Mesenchymal stem cell (in vitro differentiated cells and primary cell): ENCODE results near the gene KLHL11. TPM values are rescaled to one million over a fixed set of nuclear protein-coding genes. Genes with fewer than 3 reads are reported as not detected.

ENCODE experiments used
- DNase-seq: peaks from one replicate; pipeline ENCODE4 v3.0.0-alpha.2; 2013
- H2AFZ ChIP-seq: one replicate; pipeline ENCODE4 v1.6.1; 2013; ENCODE audit warnings: low read depth, mild to moderate bottlenecking, control low read depth, inconsistent platforms, low read length, moderate library complexity
- H2AK5ac ChIP-seq: 2 replicates; pipeline ENCODE4 v1.6.1; 2013; ENCODE audit warnings: low read length, moderate library complexity, mild to moderate bottlenecking, inconsistent platforms; ENCODE audit not compliant: severe bottlenecking
- H2BK120ac ChIP-seq: one replicate; pipeline ENCODE4 v1.6.1; 2013; ENCODE audit warnings: low read depth, mild to moderate bottlenecking, inconsistent platforms, low read length, moderate library complexity
- H2BK12ac ChIP-seq, 2 experiments: one replicate each; pipeline ENCODE4 v1.6.1; 2013; ENCODE audit warnings: inconsistent platforms in 2 of 2, low read length in 2 of 2, mild to moderate bottlenecking in 2 of 2, moderate library complexity in 2 of 2, control low read depth in 1 of 2
- H2BK15ac ChIP-seq: one replicate; pipeline ENCODE4 v1.6.1; 2013; ENCODE audit warnings: mild to moderate bottlenecking, low read depth, inconsistent platforms; ENCODE audit not compliant: poor library complexity, severe bottlenecking
- H2BK5ac ChIP-seq: 2 replicates; pipeline ENCODE4 v1.6.1; 2013; ENCODE audit warnings: low read depth, mild to moderate bottlenecking, low read length, control low read depth, inconsistent platforms; ENCODE audit not compliant: poor library complexity, severe bottlenecking
- H3K14ac ChIP-seq, 2 experiments: one replicate each; pipeline ENCODE4 v1.6.1; 2013; ENCODE audit warnings: inconsistent platforms in 2 of 2, low read length in 2 of 2, control low read depth in 1 of 2, mild to moderate bottlenecking in 1 of 2, moderate library complexity in 1 of 2
- H3K18ac ChIP-seq, 2 experiments: one replicate each; pipeline ENCODE4 v1.6.1; 2013; ENCODE audit warnings: inconsistent platforms in 2 of 2, low read length in 2 of 2, control low read depth in 1 of 2, low read depth in 1 of 2, mild to moderate bottlenecking in 1 of 2
- H3K23ac ChIP-seq, 2 experiments: one replicate each; pipeline ENCODE4 v1.6.1; 2013; ENCODE audit warnings: inconsistent platforms in 2 of 2, low read length in 2 of 2, mild to moderate bottlenecking in 2 of 2, moderate library complexity in 2 of 2, control low read depth in 1 of 2
- H3K27ac ChIP-seq: 2 replicates; pipeline ENCODE4 v1.5.1; 2013; ENCODE audit warnings: mild to moderate bottlenecking, moderate library complexity, low read length, control low read depth, inconsistent platforms; ENCODE audit not compliant: poor library complexity, severe bottlenecking
- H3K27me3 ChIP-seq, 2 experiments: 2 replicates each; pipeline versions ENCODE4 v1.6.1 to v1.7.0; 2013; ENCODE audit warnings: low read length in 2 of 2, mild to moderate bottlenecking in 2 of 2, moderate library complexity in 2 of 2, control low read depth in 1 of 2, inconsistent platforms in 1 of 2; ENCODE audit not compliant: control insufficient read depth in 1 of 2, insufficient read depth in 1 of 2
- H3K36me3 ChIP-seq, 2 experiments: 2 replicates each; pipeline versions ENCODE4 v1.6.1 to v1.7.0; 2013; ENCODE audit warnings: low read length in 2 of 2, control low read depth in 1 of 2, inconsistent platforms in 1 of 2, low read depth in 1 of 2, mild to moderate bottlenecking in 1 of 2; ENCODE audit not compliant: insufficient read depth in 2 of 2, control insufficient read depth in 1 of 2
- H3K4ac ChIP-seq, 2 experiments: one replicate each; pipeline ENCODE4 v1.6.1; 2013; ENCODE audit warnings: inconsistent platforms in 2 of 2, low read length in 2 of 2, mild to moderate bottlenecking in 2 of 2, moderate library complexity in 2 of 2, control low read depth in 1 of 2, low read depth in 1 of 2
- H3K4me1 ChIP-seq: 2 replicates; pipeline ENCODE4 v1.6.1; 2013; ENCODE audit warnings: low read depth, low read length, control low read depth; ENCODE audit not compliant: control insufficient read depth, insufficient read depth
- H3K4me2 ChIP-seq: 2 replicates; pipeline ENCODE4 v1.6.1; 2013; ENCODE audit warnings: low read length, mild to moderate bottlenecking, inconsistent platforms; ENCODE audit not compliant: poor library complexity, severe bottlenecking
- H3K4me3 ChIP-seq, 2 experiments: 2 replicates each; pipeline versions ENCODE4 v1.5.1 to v1.7.0; 2013; ENCODE audit warnings: low read length in 2 of 2, mild to moderate bottlenecking in 2 of 2, control low read depth in 1 of 2, low read depth in 1 of 2; ENCODE audit not compliant: insufficient read depth in 1 of 2
- H3K79me1 ChIP-seq: replicated peaks from 2 replicates; pipeline ENCODE4 v1.6.1; 2013; ENCODE audit warnings: mild to moderate bottlenecking, control low read depth, low read length, inconsistent platforms; ENCODE audit not compliant: poor library complexity, severe bottlenecking
- H3K9ac ChIP-seq: 2 replicates; pipeline ENCODE4 v1.7.0; 2013; ENCODE audit warnings: mild to moderate bottlenecking, low read length, moderate library complexity
- H3K9me3 ChIP-seq: 2 replicates; pipeline ENCODE4 v1.7.0; 2013; ENCODE audit warnings: mild to moderate bottlenecking, low read length; ENCODE audit not compliant: control insufficient read depth
- H4K8ac ChIP-seq: one replicate; pipeline ENCODE4 v1.6.1; 2013; ENCODE audit warnings: inconsistent platforms, mild to moderate bottlenecking, low read length, moderate library complexity
- H4K91ac ChIP-seq: one replicate; pipeline ENCODE4 v1.6.1; 2013; ENCODE audit warnings: mild to moderate bottlenecking, low read length, inconsistent platforms
- WGBS: methylation state at CpG from one replicate; pipeline ENCODE4 v1.1.7; 2013; ENCODE audit warnings: mixed read lengths; 5-methylcytosine and 5-hydroxymethylcytosine counted together
- polyA plus RNA-seq, 2 experiments: library from polyadenylated mRNA; stranded (reverse); fragments of 200-250 nt; gene quantifications; one replicate each; pipeline ENCODE4 v1.2.3, GENCODE V29; 2013

The KLHL11 gene, protein sequence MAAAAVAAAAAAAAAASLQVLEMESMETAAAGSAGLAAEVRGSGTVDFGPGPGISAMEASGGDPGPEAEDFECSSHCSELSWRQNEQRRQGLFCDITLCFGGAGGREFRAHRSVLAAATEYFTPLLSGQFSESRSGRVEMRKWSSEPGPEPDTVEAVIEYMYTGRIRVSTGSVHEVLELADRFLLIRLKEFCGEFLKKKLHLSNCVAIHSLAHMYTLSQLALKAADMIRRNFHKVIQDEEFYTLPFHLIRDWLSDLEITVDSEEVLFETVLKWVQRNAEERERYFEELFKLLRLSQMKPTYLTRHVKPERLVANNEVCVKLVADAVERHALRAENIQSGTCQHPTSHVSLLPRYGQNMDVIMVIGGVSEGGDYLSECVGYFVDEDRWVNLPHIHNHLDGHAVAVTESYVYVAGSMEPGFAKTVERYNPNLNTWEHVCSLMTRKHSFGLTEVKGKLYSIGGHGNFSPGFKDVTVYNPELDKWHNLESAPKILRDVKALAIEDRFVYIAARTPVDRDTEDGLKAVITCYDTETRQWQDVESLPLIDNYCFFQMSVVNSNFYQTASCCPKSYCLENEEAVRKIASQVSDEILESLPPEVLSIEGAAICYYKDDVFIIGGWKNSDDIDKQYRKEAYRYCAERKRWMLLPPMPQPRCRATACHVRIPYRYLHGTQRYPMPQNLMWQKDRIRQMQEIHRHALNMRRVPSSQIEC
- 2.7 TPM for polyA plus RNA-seq (2013, experiment 1 of 2)
- polyA plus RNA-seq (2013, experiment 2 of 2) = 2.6 TPM

DNA sequence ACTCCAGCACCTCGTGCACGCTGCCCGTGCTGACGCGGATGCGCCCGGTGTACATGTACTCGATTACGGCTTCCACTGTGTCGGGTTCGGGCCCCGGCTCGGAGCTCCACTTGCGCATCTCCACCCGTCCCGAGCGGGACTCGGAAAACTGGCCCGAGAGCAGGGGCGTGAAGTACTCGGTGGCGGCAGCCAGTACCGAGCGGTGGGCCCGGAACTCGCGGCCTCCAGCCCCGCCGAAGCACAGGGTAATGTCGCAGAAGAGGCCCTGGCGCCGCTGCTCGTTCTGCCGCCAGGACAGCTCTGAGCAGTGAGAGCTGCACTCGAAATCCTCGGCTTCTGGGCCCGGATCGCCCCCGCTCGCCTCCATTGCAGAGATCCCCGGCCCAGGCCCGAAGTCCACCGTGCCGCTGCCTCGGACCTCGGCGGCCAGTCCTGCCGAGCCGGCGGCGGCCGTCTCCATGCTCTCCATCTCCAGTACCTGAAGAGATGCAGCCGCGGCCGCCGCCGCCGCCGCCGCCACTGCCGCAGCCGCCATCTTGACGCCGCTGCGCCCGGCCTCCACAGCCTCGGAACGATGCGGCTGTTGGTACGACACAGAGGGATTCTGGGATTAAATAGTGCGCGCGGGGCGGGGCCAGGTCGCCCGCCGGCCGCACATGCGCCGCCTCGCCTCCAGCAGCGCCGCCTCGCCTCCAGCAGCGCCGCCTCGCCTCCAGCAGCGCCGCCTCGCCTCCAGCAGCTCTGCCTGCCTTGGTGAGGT is at the start of gene KLHL11:
KLHL11 (minus strand) TSS at position 588 of the 760 bp plus-strand sequence; CDS start at position 535, 53 bp downstream.
- H3K4ac ChIP-seq = peak within 1 kb of the TSS; percentile 70 to 80
- under 1% methylated on average over 89 of the region's 90 CpGs for WGBS

DNA sequence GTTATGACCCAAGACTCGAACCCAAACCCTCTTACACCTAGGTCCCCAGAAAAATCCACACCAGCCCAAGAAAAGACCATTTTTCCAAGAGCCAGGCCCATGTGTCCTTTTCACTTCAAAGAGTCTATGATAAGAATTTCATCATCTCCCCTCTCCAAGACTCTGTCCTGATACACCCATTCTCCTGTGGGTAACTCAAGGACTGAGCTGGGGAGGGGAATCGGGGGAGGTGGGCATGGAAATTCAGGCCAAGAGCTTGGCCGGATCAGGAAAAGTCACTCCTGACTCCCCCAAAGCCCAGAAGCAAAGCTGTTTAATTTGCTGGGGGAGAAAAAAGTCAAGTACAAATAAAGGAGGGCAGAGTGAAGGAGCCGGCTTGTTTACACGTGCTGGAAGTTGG is 49.8 kb upstream of the KLHL11 start:
- Histone ChIP-seq H4K8ac (no peak overlapping the region), H3K4me1 (peaks cover 53% of the 10 kb centered on the region), H3K9ac (peak overlapping the region; percentile 25), H3K27ac (no peak overlapping the region), H2BK12ac (no peak overlapping the region), H3K18ac (no peak overlapping the region), H2AK5ac (no peak overlapping the region), H2AFZ (no peak overlapping the region), H2BK120ac (no peak overlapping the region), H3K4ac (no peak overlapping the region), H4K91ac (no peak overlapping the region), H3K27me3 (no peaks in the 10 kb centered on the region), H3K14ac (no peak overlapping the region), H3K9me3 (no peaks in the 10 kb centered on the region), H3K23ac (no peak overlapping the region), H3K79me1 (peaks cover 2% of the 10 kb centered on the region), H3K4me2 (peak overlapping the region; percentile 11), H3K4me3 (peak overlapping the region in 1 of 2 experiments; percentile 10), H3K36me3 (peaks cover 41 to 49% of the 10 kb centered on the region in 2 experiments), H2BK5ac (no peak overlapping the region), H2BK15ac (no peak overlapping the region)
- WGBS = 84% methylated on average over 5 of the region's 5 CpGs
- no peak for DNase-seq

More for the DNA sequence above, at the start of gene KLHL11:
- peak within 1 kb of the TSS; percentile 81 for H2BK120ac ChIP-seq
- peak within 1 kb of the TSS in 1 of 2 experiments; percentile 58 for H2BK12ac ChIP-seq
- H3K79me1 ChIP-seq = peaks cover 11% of the 10 kb centered on the region
- H3K9ac ChIP-seq = peak within 1 kb of the TSS; percentile 97
- no peak within 1 kb of the TSS for H2AK5ac ChIP-seq
- H3K4me2 ChIP-seq = peak within 1 kb of the TSS; percentile 60
- peak within 1 kb of the TSS; percentile 20 to 97 for H3K23ac ChIP-seq
- no peaks in the 10 kb centered on the region for H3K9me3 ChIP-seq
- peak within 1 kb of the TSS; percentile 93 for H2BK15ac ChIP-seq
- H2AFZ ChIP-seq = peak within 1 kb of the TSS; percentile 87
- peak within 1 kb of the TSS; percentile 94 for H4K8ac ChIP-seq
- peak; percentile 92 for DNase-seq
- peaks cover 9% of the 10 kb centered on the region for H3K4me1 ChIP-seq
- H2BK5ac ChIP-seq = peak within 1 kb of the TSS; percentile 85
- peak within 1 kb of the TSS; percentile 82 for H3K27ac ChIP-seq
- peak within 1 kb of the TSS; percentile 4 for H4K91ac ChIP-seq
- H3K27me3 ChIP-seq = no peaks in the 10 kb centered on the region
- H3K14ac ChIP-seq = peak within 1 kb of the TSS in 1 of 2 experiments; percentile 84
- peak within 1 kb of the TSS; percentile 81 to 94 for H3K4me3 ChIP-seq
- peak within 1 kb of the TSS; percentile 76 to 93 for H3K18ac ChIP-seq
- peaks cover 17 to 32% of the 10 kb centered on the region in 2 experiments for H3K36me3 ChIP-seq

DNA sequence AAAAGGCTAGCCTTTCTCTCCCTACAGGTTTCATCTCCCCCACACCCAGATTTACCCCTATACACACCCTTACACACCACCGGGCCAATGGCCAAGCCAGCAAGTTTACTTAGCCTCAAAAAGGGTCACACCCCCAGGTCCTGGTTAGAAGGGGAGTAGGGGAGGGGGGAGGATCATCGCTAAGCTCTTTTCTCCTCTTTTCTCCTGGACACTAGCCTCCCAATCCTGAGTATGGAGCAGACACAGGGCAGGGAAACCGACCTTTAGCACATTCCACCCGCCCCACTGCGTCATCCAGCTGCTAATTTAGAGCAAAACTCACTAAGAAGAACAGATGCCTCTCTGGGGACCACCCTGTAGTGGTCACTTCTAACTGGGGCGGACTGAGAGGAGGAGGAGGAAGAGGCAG is 49.1 kb upstream of the KLHL11 start:
- peak; percentile 48 for DNase-seq
- 75% methylated on average over 2 of the region's 6 CpGs for WGBS
- H3K23ac ChIP-seq = no peak overlapping the region
- H3K4me3 ChIP-seq = peak overlapping the region in 1 of 2 experiments; percentile 10
- H3K9ac ChIP-seq = peak overlapping the region; percentile 25
- peak overlapping the region; percentile 26 for H2AK5ac ChIP-seq
- H2AFZ ChIP-seq = no peak overlapping the region
- H3K4me2 ChIP-seq = peak overlapping the region; percentile 23
- peak overlapping the region; percentile 7 for H3K27ac ChIP-seq
- peaks cover 53% of the 10 kb centered on the region for H3K4me1 ChIP-seq
- H3K27me3 ChIP-seq = no peaks in the 10 kb centered on the region
- no peak overlapping the region for H2BK12ac ChIP-seq
- H2BK120ac ChIP-seq = no peak overlapping the region
- no peak overlapping the region for H3K18ac ChIP-seq
- H4K8ac ChIP-seq = no peak overlapping the region
- no peak overlapping the region for H2BK5ac ChIP-seq
- H3K9me3 ChIP-seq = no peaks in the 10 kb centered on the region
- H3K4ac ChIP-seq = no peak overlapping the region
- H3K14ac ChIP-seq = no peak overlapping the region
- peaks cover 48 to 56% of the 10 kb centered on the region in 2 experiments for H3K36me3 ChIP-seq
- H4K91ac ChIP-seq = no peak overlapping the region
- no peaks in the 10 kb centered on the region for H3K79me1 ChIP-seq
- no peak overlapping the region for H2BK15ac ChIP-seq
